ENCODE measurements around the gene ZMYND8.
"Not testable (repeated sequence)": the region's sequence is repeated elsewhere in the genome, so short reads cannot be mapped to it uniquely, and the experiment has no call there.

Gene ZMYND8

GRCh38 chr20:47280228-47280627, 76.3 kb downstream of the ZMYND8 start:
- H3K4me3 ChIP-seq (ENCODE audit: low read length): no peak overlapping the region
- peaks cover 5% of the 10 kb centered on the region for H3K4me1 ChIP-seq (ENCODE audit: control insufficient read depth, insufficient read depth, low read length)
- peaks cover 4% of the 10 kb centered on the region for H3K36me3 ChIP-seq (ENCODE audit: control insufficient read depth, insufficient read depth, low read length)

GRCh38 chr20:47278907-47279348, 77.6 kb downstream of the ZMYND8 start:
- Histone ChIP-seq H3K27me3 (ENCODE audit: control insufficient read depth, insufficient read depth, low read length) (no peaks in the 10 kb centered on the region), H3K4me3 (ENCODE audit: low read length) (no peak overlapping the region), H3K9me3 (ENCODE audit: control insufficient read depth, low read length) (no peaks in the 10 kb centered on the region), H3K9ac (ENCODE audit: low read length) (no peak overlapping the region), H3K4me1 (ENCODE audit: control insufficient read depth, insufficient read depth, low read length) (peaks cover 15% of the 10 kb centered on the region), H3K36me3 (ENCODE audit: control insufficient read depth, insufficient read depth, low read length) (peaks cover 4% of the 10 kb centered on the region)

More at GRCh38 chr20:47280228-47280627, 76.3 kb downstream of the ZMYND8 start:
- Histone ChIP-seq H3K27me3 (ENCODE audit: control insufficient read depth, insufficient read depth, low read length) (no peaks in the 10 kb centered on the region), H3K9me3 (ENCODE audit: control insufficient read depth, low read length) (no peaks in the 10 kb centered on the region), H3K9ac (ENCODE audit: low read length) (no peak overlapping the region)

GRCh38 chr20:47277535-47277872, 79.0 kb downstream of the ZMYND8 start:
- H3K9me3 ChIP-seq (ENCODE audit: control insufficient read depth, low read length); H3K4me3 ChIP-seq (ENCODE audit: low read length); H3K9ac ChIP-seq (ENCODE audit: low read length); H3K36me3 ChIP-seq (ENCODE audit: control insufficient read depth, insufficient read depth, low read length); H3K27me3 ChIP-seq (ENCODE audit: control insufficient read depth, insufficient read depth, low read length): not testable (repeated sequence)
- peaks cover 19% of the 10 kb centered on the region for H3K4me1 ChIP-seq (ENCODE audit: control insufficient read depth, insufficient read depth, low read length)

- no peak overlapping the region for H3K4me3 ChIP-seq (ENCODE audit: low read length)
- no peaks in the 10 kb centered on the region for H3K9me3 ChIP-seq (ENCODE audit: control insufficient read depth, low read length)
- no peak overlapping the region for H3K9ac ChIP-seq (ENCODE audit: low read length)
- peaks cover 19% of the 10 kb centered on the region for H3K4me1 ChIP-seq (ENCODE audit: control insufficient read depth, insufficient read depth, low read length)
- H3K27me3 ChIP-seq (ENCODE audit: control insufficient read depth, insufficient read depth, low read length): no peaks in the 10 kb centered on the region
- peaks cover 4% of the 10 kb centered on the region for H3K36me3 ChIP-seq (ENCODE audit: control insufficient read depth, insufficient read depth, low read length)
Observed at GRCh38 chr20:47276851-47277534, 79.5 kb downstream of the ZMYND8 start.

GRCh38 chr20:47276251-47276650, 80.2 kb downstream of the ZMYND8 start:
- H3K36me3 ChIP-seq (ENCODE audit: control insufficient read depth, insufficient read depth, low read length): peaks cover 4% of the 10 kb centered on the region
- H3K9ac ChIP-seq (ENCODE audit: low read length): no peak overlapping the region
- H3K4me1 ChIP-seq (ENCODE audit: control insufficient read depth, insufficient read depth, low read length): peaks cover 19% of the 10 kb centered on the region

GRCh38 chr20:47275548-47275947, 81.0 kb downstream of the ZMYND8 start:
- no peaks in the 10 kb centered on the region for H3K9me3 ChIP-seq (ENCODE audit: control insufficient read depth, low read length)
- no peaks in the 10 kb centered on the region for H3K27me3 ChIP-seq (ENCODE audit: control insufficient read depth, insufficient read depth, low read length)
- no peak overlapping the region for H3K4me3 ChIP-seq (ENCODE audit: low read length)
- H3K36me3 ChIP-seq (ENCODE audit: control insufficient read depth, insufficient read depth, low read length): peaks cover 4% of the 10 kb centered on the region
- H3K4me1 ChIP-seq (ENCODE audit: control insufficient read depth, insufficient read depth, low read length): peaks cover 19% of the 10 kb centered on the region
- no peak overlapping the region for H3K9ac ChIP-seq (ENCODE audit: low read length)

More at GRCh38 chr20:47276251-47276650, 80.2 kb downstream of the ZMYND8 start:
- Histone ChIP-seq H3K27me3 (ENCODE audit: control insufficient read depth, insufficient read depth, low read length) (no peaks in the 10 kb centered on the region), H3K4me3 (ENCODE audit: low read length) (no peak overlapping the region), H3K9me3 (ENCODE audit: control insufficient read depth, low read length) (no peaks in the 10 kb centered on the region)

- Histone ChIP-seq H3K9me3 (ENCODE audit: control insufficient read depth, low read length) (no peaks in the 10 kb centered on the region), H3K4me3 (ENCODE audit: low read length) (no peak overlapping the region), H3K4me1 (ENCODE audit: control insufficient read depth, insufficient read depth, low read length) (peaks cover 19% of the 10 kb centered on the region), H3K9ac (ENCODE audit: low read length) (no peak overlapping the region), H3K27me3 (ENCODE audit: control insufficient read depth, insufficient read depth, low read length) (no peaks in the 10 kb centered on the region), H3K36me3 (ENCODE audit: control insufficient read depth, insufficient read depth, low read length) (no peaks in the 10 kb centered on the region)
Observed at GRCh38 chr20:47274401-47275108, 81.9 kb downstream of the ZMYND8 start.

- Histone ChIP-seq H3K4me1 (ENCODE audit: control insufficient read depth, insufficient read depth, low read length) (peaks cover 16% of the 10 kb centered on the region), H3K9me3 (ENCODE audit: control insufficient read depth, low read length) (no peaks in the 10 kb centered on the region), H3K9ac (ENCODE audit: low read length) (no peak overlapping the region), H3K36me3 (ENCODE audit: control insufficient read depth, insufficient read depth, low read length) (no peaks in the 10 kb centered on the region), H3K4me3 (ENCODE audit: low read length) (no peak overlapping the region), H3K27me3 (ENCODE audit: control insufficient read depth, insufficient read depth, low read length) (no peaks in the 10 kb centered on the region)
Observed at GRCh38 chr20:47273591-47274235, 82.8 kb downstream of the ZMYND8 start.

- H3K27me3 ChIP-seq (ENCODE audit: control insufficient read depth, insufficient read depth, low read length): no peaks in the 10 kb centered on the region
- no peaks in the 10 kb centered on the region for H3K9me3 ChIP-seq (ENCODE audit: control insufficient read depth, low read length)
- no peak overlapping the region for H3K4me3 ChIP-seq (ENCODE audit: low read length)
- peaks cover 15% of the 10 kb centered on the region for H3K4me1 ChIP-seq (ENCODE audit: control insufficient read depth, insufficient read depth, low read length)
- H3K9ac ChIP-seq (ENCODE audit: low read length): no peak overlapping the region
- no peaks in the 10 kb centered on the region for H3K36me3 ChIP-seq (ENCODE audit: control insufficient read depth, insufficient read depth, low read length)
Observed at GRCh38 chr20:47272893-47273590, 83.5 kb downstream of the ZMYND8 start.

- Histone ChIP-seq H3K9ac (ENCODE audit: low read length) (no peak overlapping the region), H3K4me3 (ENCODE audit: low read length) (no peak overlapping the region), H3K27me3 (ENCODE audit: control insufficient read depth, insufficient read depth, low read length) (no peaks in the 10 kb centered on the region), H3K36me3 (ENCODE audit: control insufficient read depth, insufficient read depth, low read length) (peaks cover 3% of the 10 kb centered on the region), H3K9me3 (ENCODE audit: control insufficient read depth, low read length) (no peaks in the 10 kb centered on the region), H3K4me1 (ENCODE audit: control insufficient read depth, insufficient read depth, low read length) (peaks cover 15% of the 10 kb centered on the region)
Observed at GRCh38 chr20:47271046-47271615, 85.4 kb downstream of the ZMYND8 start.

GRCh38 chr20:47269309-47270165, 87.0 kb downstream of the ZMYND8 start:
- peaks cover 3% of the 10 kb centered on the region for H3K36me3 ChIP-seq (ENCODE audit: control insufficient read depth, insufficient read depth, low read length)
- H3K9ac ChIP-seq (ENCODE audit: low read length): no peak overlapping the region
- H3K4me1 ChIP-seq (ENCODE audit: control insufficient read depth, insufficient read depth, low read length): peaks cover 9% of the 10 kb centered on the region
- H3K4me3 ChIP-seq (ENCODE audit: low read length): no peak overlapping the region
- H3K9me3 ChIP-seq (ENCODE audit: control insufficient read depth, low read length): no peaks in the 10 kb centered on the region
- H3K27me3 ChIP-seq (ENCODE audit: control insufficient read depth, insufficient read depth, low read length): no peaks in the 10 kb centered on the region
